Mesenchymal stem cell (in vitro differentiated cells and primary cell): ENCODE results near the gene TOMM34.

ENCODE experiments used
- DNase-seq: peaks from one replicate; pipeline ENCODE4 v3.0.0-alpha.2; 2013
- H2AFZ ChIP-seq: one replicate; pipeline ENCODE4 v1.6.1; 2013; ENCODE audit warnings: low read depth, mild to moderate bottlenecking, control low read depth, inconsistent platforms, low read length, moderate library complexity
- H2AK5ac ChIP-seq: 2 replicates; pipeline ENCODE4 v1.6.1; 2013; ENCODE audit warnings: low read length, moderate library complexity, mild to moderate bottlenecking, inconsistent platforms; ENCODE audit not compliant: severe bottlenecking
- H2BK120ac ChIP-seq: one replicate; pipeline ENCODE4 v1.6.1; 2013; ENCODE audit warnings: low read depth, mild to moderate bottlenecking, inconsistent platforms, low read length, moderate library complexity
- H2BK12ac ChIP-seq, 2 experiments: one replicate each; pipeline ENCODE4 v1.6.1; 2013; ENCODE audit warnings: inconsistent platforms in 2 of 2, low read length in 2 of 2, mild to moderate bottlenecking in 2 of 2, moderate library complexity in 2 of 2, control low read depth in 1 of 2
- H2BK15ac ChIP-seq: one replicate; pipeline ENCODE4 v1.6.1; 2013; ENCODE audit warnings: mild to moderate bottlenecking, low read depth, inconsistent platforms; ENCODE audit not compliant: poor library complexity, severe bottlenecking
- H2BK5ac ChIP-seq: 2 replicates; pipeline ENCODE4 v1.6.1; 2013; ENCODE audit warnings: low read depth, mild to moderate bottlenecking, low read length, control low read depth, inconsistent platforms; ENCODE audit not compliant: poor library complexity, severe bottlenecking
- H3K14ac ChIP-seq, 2 experiments: one replicate each; pipeline ENCODE4 v1.6.1; 2013; ENCODE audit warnings: inconsistent platforms in 2 of 2, low read length in 2 of 2, control low read depth in 1 of 2, mild to moderate bottlenecking in 1 of 2, moderate library complexity in 1 of 2
- H3K18ac ChIP-seq, 2 experiments: one replicate each; pipeline ENCODE4 v1.6.1; 2013; ENCODE audit warnings: inconsistent platforms in 2 of 2, low read length in 2 of 2, control low read depth in 1 of 2, low read depth in 1 of 2, mild to moderate bottlenecking in 1 of 2
- H3K23ac ChIP-seq, 2 experiments: one replicate each; pipeline ENCODE4 v1.6.1; 2013; ENCODE audit warnings: inconsistent platforms in 2 of 2, low read length in 2 of 2, mild to moderate bottlenecking in 2 of 2, moderate library complexity in 2 of 2, control low read depth in 1 of 2
- H3K27ac ChIP-seq: 2 replicates; pipeline ENCODE4 v1.5.1; 2013; ENCODE audit warnings: mild to moderate bottlenecking, moderate library complexity, low read length, control low read depth, inconsistent platforms; ENCODE audit not compliant: poor library complexity, severe bottlenecking
- H3K27me3 ChIP-seq, 2 experiments: 2 replicates each; pipeline versions ENCODE4 v1.6.1 to v1.7.0; 2013; ENCODE audit warnings: low read length in 2 of 2, mild to moderate bottlenecking in 2 of 2, moderate library complexity in 2 of 2, control low read depth in 1 of 2, inconsistent platforms in 1 of 2; ENCODE audit not compliant: control insufficient read depth in 1 of 2, insufficient read depth in 1 of 2
- H3K36me3 ChIP-seq, 2 experiments: 2 replicates each; pipeline versions ENCODE4 v1.6.1 to v1.7.0; 2013; ENCODE audit warnings: low read length in 2 of 2, control low read depth in 1 of 2, inconsistent platforms in 1 of 2, low read depth in 1 of 2, mild to moderate bottlenecking in 1 of 2; ENCODE audit not compliant: insufficient read depth in 2 of 2, control insufficient read depth in 1 of 2
- H3K4ac ChIP-seq, 2 experiments: one replicate each; pipeline ENCODE4 v1.6.1; 2013; ENCODE audit warnings: inconsistent platforms in 2 of 2, low read length in 2 of 2, mild to moderate bottlenecking in 2 of 2, moderate library complexity in 2 of 2, control low read depth in 1 of 2, low read depth in 1 of 2
- H3K4me1 ChIP-seq: 2 replicates; pipeline ENCODE4 v1.6.1; 2013; ENCODE audit warnings: low read depth, low read length, control low read depth; ENCODE audit not compliant: control insufficient read depth, insufficient read depth
- H3K4me2 ChIP-seq: 2 replicates; pipeline ENCODE4 v1.6.1; 2013; ENCODE audit warnings: low read length, mild to moderate bottlenecking, inconsistent platforms; ENCODE audit not compliant: poor library complexity, severe bottlenecking
- H3K4me3 ChIP-seq, 2 experiments: 2 replicates each; pipeline versions ENCODE4 v1.5.1 to v1.7.0; 2013; ENCODE audit warnings: low read length in 2 of 2, mild to moderate bottlenecking in 2 of 2, control low read depth in 1 of 2, low read depth in 1 of 2; ENCODE audit not compliant: insufficient read depth in 1 of 2
- H3K79me1 ChIP-seq: replicated peaks from 2 replicates; pipeline ENCODE4 v1.6.1; 2013; ENCODE audit warnings: mild to moderate bottlenecking, control low read depth, low read length, inconsistent platforms; ENCODE audit not compliant: poor library complexity, severe bottlenecking
- H3K9ac ChIP-seq: 2 replicates; pipeline ENCODE4 v1.7.0; 2013; ENCODE audit warnings: mild to moderate bottlenecking, low read length, moderate library complexity
- H3K9me3 ChIP-seq: 2 replicates; pipeline ENCODE4 v1.7.0; 2013; ENCODE audit warnings: mild to moderate bottlenecking, low read length; ENCODE audit not compliant: control insufficient read depth
- H4K8ac ChIP-seq: one replicate; pipeline ENCODE4 v1.6.1; 2013; ENCODE audit warnings: inconsistent platforms, mild to moderate bottlenecking, low read length, moderate library complexity
- H4K91ac ChIP-seq: one replicate; pipeline ENCODE4 v1.6.1; 2013; ENCODE audit warnings: mild to moderate bottlenecking, low read length, inconsistent platforms
- WGBS: methylation state at CpG from one replicate; pipeline ENCODE4 v1.1.7; 2013; ENCODE audit warnings: mixed read lengths; 5-methylcytosine and 5-hydroxymethylcytosine counted together

TOMM34 gene

DNA sequence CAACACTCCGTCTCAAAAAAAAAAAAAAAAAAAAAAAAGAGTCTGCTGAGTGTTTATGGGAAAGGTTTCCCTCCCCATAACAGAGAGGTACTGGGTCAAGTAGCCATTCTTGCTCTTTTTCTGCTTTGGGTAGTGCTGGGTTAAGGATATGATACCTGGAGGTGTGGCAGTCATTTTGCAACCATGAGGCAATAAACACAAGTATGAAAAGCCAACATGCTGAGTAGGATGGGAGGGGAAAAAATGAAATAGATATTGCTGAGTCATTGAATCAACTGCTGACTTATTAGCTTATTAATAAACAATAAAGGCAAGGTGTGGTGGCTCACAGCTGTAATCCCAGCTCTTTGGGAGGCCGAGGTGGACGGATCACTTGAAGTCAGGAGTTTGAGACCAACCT, 2.3 kb upstream of the TOMM34 start:
- no peak overlapping the region for H3K9ac ChIP-seq
- no peak overlapping the region for H2BK120ac ChIP-seq
- DNase-seq: no peak
- H4K91ac ChIP-seq: no peak overlapping the region
- H3K79me1 ChIP-seq: peaks cover 13% of the 10 kb centered on the region
- no peak overlapping the region for H3K18ac ChIP-seq
- H3K4ac ChIP-seq: no peak overlapping the region
- H3K9me3 ChIP-seq: no peaks in the 10 kb centered on the region
- peaks cover 0 to 6% of the 10 kb centered on the region in 2 experiments for H3K36me3 ChIP-seq
- peaks cover 6% of the 10 kb centered on the region for H3K4me1 ChIP-seq
- no peak overlapping the region for H3K4me3 ChIP-seq
- H3K14ac ChIP-seq: no peak overlapping the region
- no peak overlapping the region for H3K4me2 ChIP-seq
- no peak overlapping the region for H2BK12ac ChIP-seq
- no peak overlapping the region for H2BK15ac ChIP-seq
- no peak overlapping the region for H2BK5ac ChIP-seq
- H3K27ac ChIP-seq: no peak overlapping the region
- H2AK5ac ChIP-seq: no peak overlapping the region
- H2AFZ ChIP-seq: no peak overlapping the region
- H3K23ac ChIP-seq: no peak overlapping the region
- H4K8ac ChIP-seq: no peak overlapping the region
- no peaks in the 10 kb centered on the region for H3K27me3 ChIP-seq
- 100% methylated on average over 3 of the region's 3 CpGs for WGBS

DNA sequence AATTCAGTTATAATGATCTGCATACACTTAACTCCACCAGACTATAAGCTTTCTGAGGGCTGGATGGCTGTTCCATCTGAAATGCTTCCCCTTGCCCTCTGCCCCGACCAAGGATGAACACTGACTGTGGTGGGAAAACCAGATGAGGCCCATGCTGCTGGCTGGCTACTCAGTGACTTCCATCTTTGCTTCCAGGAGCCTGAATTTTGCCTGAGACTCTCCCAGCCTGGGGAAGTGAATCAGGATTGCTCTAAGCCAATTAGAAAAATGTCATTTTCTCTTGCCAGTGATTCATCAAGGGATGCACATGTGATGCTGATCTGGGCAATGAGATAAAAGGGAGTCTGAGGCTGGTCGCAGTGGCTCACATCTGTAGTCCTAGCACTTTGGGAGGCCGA, 1.7 kb upstream of the TOMM34 start:
- Histone ChIP-seq H2BK15ac (peak overlapping the region; percentile 3), H3K79me1 (peaks cover 13% of the 10 kb centered on the region), H3K18ac (no peak overlapping the region), H2AFZ (no peak overlapping the region), H2AK5ac (no peak overlapping the region), H3K4me2 (no peak overlapping the region), H4K91ac (no peak overlapping the region), H3K27me3 (no peaks in the 10 kb centered on the region), H3K9ac (peak overlapping the region; percentile 44), H2BK12ac (no peak overlapping the region), H3K4me3 (no peak overlapping the region), H3K14ac (no peak overlapping the region), H3K27ac (no peak overlapping the region), H3K9me3 (no peaks in the 10 kb centered on the region), H3K23ac (no peak overlapping the region), H2BK120ac (no peak overlapping the region), H2BK5ac (no peak overlapping the region), H3K4ac (no peak overlapping the region), H3K4me1 (peaks cover 4% of the 10 kb centered on the region), H4K8ac (peak overlapping the region; percentile 71), H3K36me3 (peaks cover 0 to 6% of the 10 kb centered on the region in 2 experiments)
- DNase-seq: peak; percentile 49
- WGBS: 62% methylated on average over 2 of the region's 3 CpGs

DNA sequence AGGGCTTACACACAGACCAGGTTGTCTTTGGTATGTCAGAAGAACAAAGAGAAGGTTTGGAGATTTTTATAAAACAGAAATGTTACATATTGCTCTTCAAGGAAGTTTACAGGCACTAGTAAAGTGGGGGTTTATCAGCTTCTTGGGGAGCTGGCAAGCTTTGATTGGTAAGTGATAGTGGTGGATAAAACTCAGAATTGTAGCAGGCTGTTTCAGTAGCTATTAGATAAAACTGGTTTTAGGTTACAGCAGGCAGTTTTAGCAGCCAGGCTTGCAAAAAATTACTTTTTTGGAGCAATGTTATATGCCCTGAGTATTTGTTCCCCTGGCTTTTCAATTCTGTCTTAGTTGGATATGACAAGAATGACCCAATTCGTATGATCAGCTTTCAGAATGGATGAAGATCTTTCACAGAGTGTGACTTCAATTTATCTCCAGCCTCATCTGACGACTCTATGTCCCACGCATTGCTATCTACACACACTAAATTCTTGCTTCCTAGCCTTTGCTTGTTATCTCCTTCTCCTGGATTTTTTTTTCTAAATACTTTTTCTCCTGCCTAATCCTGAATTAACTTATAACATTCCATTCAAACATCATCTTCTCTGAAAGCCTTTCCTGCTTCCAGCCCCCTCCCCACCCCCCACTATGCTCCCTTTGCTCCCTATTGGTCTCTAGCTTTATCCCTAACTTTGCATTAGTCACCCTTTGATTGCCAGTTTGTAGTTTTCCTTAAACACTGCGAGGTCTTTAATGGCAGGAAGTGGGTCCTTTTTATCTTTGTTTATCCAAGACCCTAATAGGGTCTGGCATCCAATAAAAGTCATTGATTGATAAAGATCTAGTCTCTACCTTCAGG, 1.0 kb upstream of the TOMM34 start:
- Histone ChIP-seq H4K91ac (no peak overlapping the region), H3K9ac (peak overlapping the region; percentile 80), H3K18ac (no peak overlapping the region), H2AFZ (no peak overlapping the region), H2BK15ac (no peak overlapping the region), H3K23ac (no peak overlapping the region), H2AK5ac (no peak overlapping the region), H3K14ac (no peak overlapping the region), H2BK12ac (no peak overlapping the region), H3K4me3 (no peak overlapping the region), H3K79me1 (peaks cover 14% of the 10 kb centered on the region), H3K4ac (no peak overlapping the region), H3K4me1 (peaks cover 4% of the 10 kb centered on the region), H3K9me3 (no peaks in the 10 kb centered on the region), H2BK5ac (no peak overlapping the region), H3K4me2 (no peak overlapping the region), H3K27me3 (no peaks in the 10 kb centered on the region), H4K8ac (no peak overlapping the region), H2BK120ac (no peak overlapping the region), H3K27ac (no peak overlapping the region), H3K36me3 (peaks cover 2 to 10% of the 10 kb centered on the region in 2 experiments)
- DNase-seq: peak; percentile 25
- 32% methylated on average over 4 of the region's 4 CpGs for WGBS

DNA sequence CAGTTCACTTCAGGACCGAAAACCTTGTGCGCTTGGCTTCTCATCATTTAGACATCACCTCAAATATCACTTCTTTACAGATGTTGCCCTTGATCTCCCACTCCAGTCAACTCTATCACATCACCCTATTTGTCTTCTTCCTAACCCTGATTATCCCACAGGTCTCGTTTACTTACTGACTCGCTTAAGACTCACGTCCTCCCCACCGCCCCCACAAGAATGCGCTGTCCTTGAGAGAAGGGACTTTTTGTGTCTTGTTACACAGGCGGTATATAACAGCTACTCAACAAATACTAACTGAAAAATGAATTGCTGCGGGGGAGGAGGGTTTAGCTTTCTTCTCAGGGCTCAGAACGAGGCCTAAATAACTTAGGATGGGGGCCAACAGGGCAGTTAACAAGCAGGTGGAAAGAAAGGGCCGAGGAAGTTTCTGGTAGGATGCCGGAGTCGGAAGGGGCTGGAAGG, 527 bp downstream of the TOMM34 start:
- Histone ChIP-seq H3K4ac (no peak overlapping the region), H3K79me1 (peaks cover 22% of the 10 kb centered on the region), H2BK5ac (peak overlapping the region; percentile 15), H2BK15ac (peak overlapping the region; percentile 60), H4K91ac (no peak overlapping the region), H3K4me2 (peak overlapping the region; percentile 79), H3K18ac (peak overlapping the region in 1 of 2 experiments; percentile 81), H3K4me3 (peak overlapping the region; percentile 81 to 86), H3K4me1 (peaks cover 4% of the 10 kb centered on the region), H3K9ac (peak overlapping the region; percentile 80), H3K14ac (no peak overlapping the region), H3K9me3 (no peaks in the 10 kb centered on the region), H2AK5ac (no peak overlapping the region), H2AFZ (peak overlapping the region; percentile 91), H2BK12ac (no peak overlapping the region), H3K36me3 (peaks cover 15 to 26% of the 10 kb centered on the region in 2 experiments), H3K27ac (peak overlapping the region; percentile 28), H3K23ac (no peak overlapping the region), H4K8ac (no peak overlapping the region), H3K27me3 (no peaks in the 10 kb centered on the region), H2BK120ac (no peak overlapping the region)
- 12% methylated on average over 9 of the region's 13 CpGs for WGBS
- peak; percentile 80 for DNase-seq
